Measurements from ENCODE around the gene ZMYND15.

Gene ZMYND15

DNA sequence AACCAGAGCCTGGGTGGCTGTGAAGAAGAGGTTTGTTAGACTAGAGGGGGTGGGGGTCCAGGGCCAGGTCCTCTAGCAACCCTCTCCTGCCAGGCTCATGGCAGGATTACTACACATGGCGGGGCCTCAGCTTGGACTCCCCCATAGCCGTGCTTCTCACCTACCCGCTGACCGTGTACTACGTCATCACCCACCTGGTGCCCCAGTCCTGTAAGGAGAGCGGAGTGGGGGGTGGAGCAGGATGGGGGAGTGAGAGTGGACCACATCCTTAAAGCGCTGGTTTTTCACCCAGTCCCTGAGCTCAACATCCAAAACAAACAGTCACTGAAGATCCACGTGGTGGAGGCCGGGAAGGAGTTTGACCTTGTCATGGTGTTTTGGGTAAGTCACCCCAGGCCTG, 4.3 kb downstream of the ZMYND15 start:
- DNase-seq = no peak

- DNase-seq = no peak
Observed at GRCh38 chr17:4744999-4745969, 5.7 kb downstream of the ZMYND15 start.

DNA sequence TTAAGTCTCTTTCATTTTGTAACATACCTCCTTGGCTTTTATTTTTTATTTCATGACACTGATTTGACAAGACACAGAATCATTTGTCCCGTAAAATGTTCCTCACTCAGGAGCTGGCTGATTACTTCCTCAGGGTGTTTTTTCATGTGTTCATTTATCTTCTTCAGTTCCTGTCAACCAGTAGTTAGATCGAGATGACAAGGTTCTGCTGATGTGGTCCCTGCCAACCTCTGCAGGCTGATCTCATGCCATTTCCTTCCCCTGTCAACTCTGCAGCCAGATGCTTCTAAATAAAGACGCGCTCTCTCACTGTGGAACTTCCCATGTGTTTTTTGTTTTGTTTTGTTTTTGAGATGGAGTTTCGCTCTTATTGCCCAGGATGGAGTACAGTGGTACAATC, 8.2 kb downstream of the ZMYND15 start:
- DNase-seq = no peak

- no peak for DNase-seq
Observed at GRCh38 chr17:4748686-4749085, 9.1 kb downstream of the ZMYND15 start.

DNA sequence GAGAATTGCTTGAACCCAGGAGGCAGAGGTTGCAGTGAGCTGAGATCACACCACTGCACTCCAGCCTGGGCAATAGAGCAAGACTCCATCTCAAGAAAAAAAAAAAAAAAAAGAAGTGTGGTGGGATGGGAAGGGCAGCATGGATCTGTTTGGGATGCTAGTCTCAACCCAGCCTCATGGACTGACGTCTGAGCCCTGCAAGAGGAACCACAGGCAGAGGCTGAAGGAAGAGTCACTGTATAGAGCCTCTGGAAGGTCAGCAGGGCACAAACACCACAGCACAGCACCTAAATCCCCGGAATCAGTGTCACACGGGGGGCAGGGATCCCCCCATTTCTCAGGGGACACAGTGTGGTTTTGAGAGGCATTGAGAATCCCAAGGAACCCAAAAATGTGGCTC, 11.0 kb downstream of the ZMYND15 start:
- no peak for DNase-seq

DNA sequence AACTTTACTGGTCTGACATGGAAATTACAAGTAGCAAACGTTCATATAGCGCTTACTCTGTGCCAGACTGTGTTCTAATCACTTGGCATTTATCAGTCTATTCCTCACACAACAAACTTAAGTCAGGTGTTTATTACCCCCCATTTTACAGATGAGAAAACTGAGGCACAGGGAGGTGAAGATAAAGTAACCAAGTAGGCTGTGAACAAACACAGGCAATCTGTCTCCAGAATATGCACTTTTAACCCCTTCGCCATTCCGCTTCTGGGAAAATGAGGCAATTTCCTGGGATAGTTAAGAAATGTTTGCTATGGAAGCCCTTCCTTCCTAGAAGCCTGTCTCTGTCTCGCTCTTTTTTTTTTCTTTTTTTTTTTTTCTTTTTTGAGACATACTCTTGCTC, 12.3 kb downstream of the ZMYND15 start:
- no peak for DNase-seq

- no peak for DNase-seq
Observed at GRCh38 chr17:4753392-4753791, 13.8 kb downstream of the ZMYND15 start.

GRCh38 chr17:4759776-4760236, 20.2 kb downstream of the ZMYND15 start:
- DNase-seq = no peak

GRCh38 chr17:4764595-4764994, 25.0 kb downstream of the ZMYND15 start:
- DNase-seq = no peak

GRCh38 chr17:4766201-4766600, 26.6 kb downstream of the ZMYND15 start:
- no peak for DNase-seq

- DNase-seq = no peak
Observed at GRCh38 chr17:4766723-4767122, 27.1 kb downstream of the ZMYND15 start.

DNA sequence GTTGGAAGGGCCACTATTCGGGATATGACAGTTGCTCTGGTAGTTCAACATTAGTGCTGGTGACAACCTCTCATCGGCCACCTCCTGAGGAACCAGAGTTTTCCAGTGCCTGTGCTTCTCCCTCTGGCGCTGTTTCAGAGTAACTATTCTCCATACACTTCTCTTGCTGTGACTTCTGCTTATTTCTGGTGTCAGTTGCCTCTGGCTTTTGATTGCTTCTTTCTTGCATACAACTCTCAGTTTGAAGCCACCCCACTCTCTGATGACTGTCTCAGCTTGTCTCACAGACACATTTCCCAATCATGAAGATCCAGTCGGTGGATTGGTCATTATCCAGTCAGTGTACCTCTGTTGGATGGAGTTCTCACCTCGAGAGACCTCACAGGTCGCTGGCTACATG, 28.7 kb downstream of the ZMYND15 start:
- no peak for DNase-seq

DNA sequence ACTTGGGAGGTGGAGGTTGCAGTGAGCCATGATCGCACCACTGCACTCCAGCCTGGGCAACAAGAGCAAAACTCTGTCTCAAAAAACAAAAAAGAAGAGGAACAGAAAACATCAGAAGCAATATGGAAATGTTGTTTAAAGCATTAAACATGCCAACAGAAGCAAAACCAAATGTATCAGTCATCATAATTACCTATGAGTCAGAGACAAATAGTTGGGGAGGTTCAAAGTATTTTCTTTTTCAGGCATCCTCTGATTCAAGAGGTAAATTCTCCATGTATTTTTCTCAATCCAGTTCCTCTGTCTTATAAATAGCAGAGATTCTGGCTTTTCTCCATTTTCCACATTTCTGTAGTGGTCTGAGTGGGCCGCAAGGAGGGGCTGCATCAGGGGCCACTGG, 30.0 kb downstream of the ZMYND15 start:
- no peak for DNase-seq

DNA sequence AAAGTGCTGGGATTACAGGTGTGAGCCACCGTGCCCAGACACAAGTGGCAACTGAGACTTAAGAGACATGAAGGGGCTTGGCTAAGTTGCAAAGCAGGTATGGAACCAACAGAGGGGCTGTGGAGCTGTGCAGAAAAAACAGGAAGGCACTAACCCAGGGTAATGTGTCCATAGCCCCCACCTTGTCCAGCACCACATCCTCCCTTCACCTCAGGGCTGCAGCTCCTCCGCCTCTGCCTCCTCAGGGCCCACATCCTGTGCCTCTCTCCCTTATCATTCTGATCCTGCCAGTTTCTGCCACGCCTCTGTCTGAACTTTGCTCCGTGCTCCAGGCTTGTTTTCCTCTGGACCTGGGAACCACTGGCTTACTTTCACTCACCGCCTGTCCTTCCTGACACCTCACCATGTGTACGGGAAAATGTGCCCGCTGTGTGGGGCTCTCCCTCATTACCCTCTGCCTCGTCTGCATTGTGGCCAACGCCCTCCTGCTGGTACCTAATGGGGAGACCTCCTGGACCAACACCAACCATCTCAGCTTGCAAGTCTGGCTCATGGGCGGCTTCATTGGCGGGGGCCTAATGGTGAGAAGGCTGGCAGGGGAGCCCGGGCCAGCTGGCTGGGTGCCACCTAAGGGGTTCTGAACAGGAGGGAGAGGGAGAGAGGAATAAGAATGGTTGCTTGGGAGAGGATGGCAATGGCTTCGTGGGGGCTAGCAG, 32.0 kb downstream of the ZMYND15 start, which contains the start of gene TM4SF5:
Gene TM4SF5 (plus strand): TSS at position 368 of the 716 bp plus-strand sequence. CDS start 37 bp downstream, at position 405.
- DNase-seq = no peak

GRCh38 chr17:4772235-4772613, 32.6 kb downstream of the ZMYND15 start:
- DNase-seq = no peak

- no peak for DNase-seq
Observed at GRCh38 chr17:4777969-4778760, 38.5 kb downstream of the ZMYND15 start.

GRCh38 chr17:4780325-4780955, 40.8 kb downstream of the ZMYND15 start:
- DNase-seq = no peak

DNA sequence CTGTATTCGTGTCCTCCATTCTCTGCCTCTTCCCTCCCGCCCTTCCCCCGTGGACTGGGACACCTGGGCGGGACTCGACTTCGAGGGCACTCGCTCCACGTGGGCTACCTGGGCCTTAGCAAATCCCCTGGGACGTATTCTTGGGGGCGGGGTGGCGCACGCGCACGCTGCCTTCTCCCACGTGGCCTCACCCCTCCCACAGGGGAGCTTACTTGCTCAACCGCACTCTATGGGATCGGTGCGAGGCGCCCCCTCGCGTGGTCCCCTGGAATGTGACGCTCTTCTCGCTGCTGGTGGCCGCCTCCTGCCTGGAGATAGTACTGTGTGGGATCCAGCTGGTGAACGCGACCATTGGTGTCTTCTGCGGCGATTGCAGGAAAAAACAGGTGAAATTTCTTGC, 43.0 kb downstream of the ZMYND15 start:
- DNase-seq = peak in 1 of 2 donors; percentile 16

DNA sequence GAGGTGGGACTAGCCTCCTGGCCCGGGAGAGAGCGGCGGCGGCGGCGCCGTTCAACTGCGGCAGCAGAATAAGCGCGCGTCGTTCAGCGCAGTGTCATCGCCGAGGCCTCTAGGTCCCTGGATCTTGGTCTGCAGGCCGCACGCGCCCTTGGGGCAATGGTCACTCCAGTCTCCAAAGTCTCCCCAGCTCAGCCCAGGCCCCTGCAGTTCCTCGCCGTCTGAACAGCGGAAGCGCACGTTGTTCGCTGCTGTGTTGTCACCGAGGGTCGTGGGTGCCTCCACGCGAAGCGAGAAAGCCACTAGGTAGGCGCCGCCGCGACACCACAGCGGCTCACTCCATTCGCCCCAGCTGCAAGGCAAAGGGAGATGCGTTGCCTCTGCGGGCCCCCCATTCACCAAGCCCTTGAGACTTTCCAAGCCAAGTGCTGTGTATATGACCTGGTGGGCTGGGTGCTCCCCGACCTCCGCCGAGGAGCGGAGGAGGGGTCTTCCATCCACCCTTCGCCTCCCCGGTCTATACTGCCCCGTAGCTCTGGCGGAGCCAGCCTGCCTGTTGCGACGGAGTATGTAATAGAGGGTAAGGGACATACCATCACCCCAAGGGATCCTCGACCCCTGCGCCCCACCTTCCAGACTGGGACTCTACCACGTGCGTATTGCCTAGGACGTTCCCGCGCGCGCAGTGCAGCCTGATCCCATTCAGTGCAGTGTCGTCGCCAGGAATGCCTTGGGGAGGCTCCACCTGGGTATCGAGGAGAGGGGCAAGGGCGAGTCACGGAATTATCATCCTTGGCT, 45.9 kb downstream of the ZMYND15 start:
- DNase-seq = peak in 1 of 2 donors; percentile 24

GRCh38 chr17:4786106-4786511, 46.5 kb downstream of the ZMYND15 start, which contains the start of gene VMO1:
VMO1 (minus strand) TSS chr17:4786364; CDS start chr17:4786352, 12 bp downstream.
- no peak for DNase-seq

DNA sequence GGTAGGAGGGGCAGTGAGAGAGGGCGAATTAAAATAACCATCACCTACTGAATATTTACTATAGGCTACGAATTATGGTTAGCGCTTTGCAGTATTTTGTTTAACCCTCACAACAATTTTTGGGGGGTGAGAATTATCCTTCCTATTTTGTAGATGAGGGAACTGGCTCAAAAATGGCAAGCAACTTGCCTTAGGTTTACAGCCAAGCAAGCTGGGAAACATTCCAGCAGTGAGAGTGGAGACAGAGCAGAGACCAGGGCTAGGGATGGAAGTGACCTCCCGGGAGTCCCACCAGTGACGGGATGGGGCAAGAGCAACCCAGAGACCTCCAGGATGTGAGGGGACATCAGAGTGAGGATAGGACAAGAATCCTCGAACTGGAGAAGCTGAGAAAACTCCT, 46.9 kb downstream of the ZMYND15 start:
- no peak for DNase-seq
